Activated CD8-positive, alpha-beta memory T cell treated with anti-CD3 and anti-CD28 coated beads, Interleukin-2, amount 50 U/mL, for 24 hours (primary cell): ENCODE results near the gene C14orf39.
"Not testable (repeated sequence)": the region's sequence is repeated elsewhere in the genome, so short reads cannot be mapped to it uniquely, and the experiment has no call there.

Source experiments
- DNase-seq: peaks from one replicate; pipeline ENCODE4 v3.0.0-alpha.2; 2020; ENCODE audit errors: extremely low read depth

C14orf39 gene

GRCh38 chr14:60495946-60496345 lies 10.1 kb upstream of the C14orf39 start:
- DNase-seq: no peak

DNA sequence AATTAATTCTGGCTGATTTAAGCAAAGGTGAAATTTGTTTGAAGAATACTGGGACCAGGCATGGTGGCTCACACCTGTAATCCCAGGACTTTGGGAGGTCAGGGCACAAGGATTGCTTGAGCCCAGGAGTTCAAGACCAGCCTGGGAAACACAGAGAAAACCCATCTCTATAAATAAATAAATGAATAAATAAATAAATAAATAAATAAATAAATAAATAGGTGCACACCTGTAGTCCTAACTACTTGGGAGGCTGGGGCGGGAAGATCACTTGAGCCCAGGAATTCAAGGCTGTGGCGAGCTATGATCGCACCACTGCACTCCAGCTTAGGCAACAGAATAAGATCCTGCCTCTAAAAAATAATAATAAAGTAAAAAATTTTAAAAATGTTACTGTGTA lies 4.4 kb upstream of the C14orf39 start:
- no peak for DNase-seq

GRCh38 chr14:60488175-60488574 lies 2.3 kb upstream of the C14orf39 start:
- DNase-seq: no peak

DNA sequence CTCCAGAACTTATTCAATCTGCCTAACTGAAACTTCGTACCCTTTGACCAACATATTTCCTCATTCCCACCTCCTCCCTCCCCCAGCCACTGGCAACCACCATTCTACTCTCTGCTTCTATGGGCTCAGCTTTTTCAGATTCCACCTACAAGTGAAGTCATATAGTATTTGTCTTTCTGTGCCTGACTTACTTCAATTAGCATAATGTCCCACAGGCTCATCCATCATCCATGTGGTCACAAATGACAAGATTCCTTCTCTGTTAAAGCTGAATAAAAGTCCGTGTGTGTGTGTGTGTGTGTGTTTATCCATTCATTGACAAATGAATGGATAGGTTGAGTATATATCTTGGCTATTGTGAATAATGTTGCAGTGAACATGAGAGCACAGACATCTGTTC lies 1.3 kb upstream of the C14orf39 start:
- DNase-seq: no peak

- DNase-seq: no peak
Observed at GRCh38 chr14:60485057-60485597, 736 bp downstream of the C14orf39 start.

DNA sequence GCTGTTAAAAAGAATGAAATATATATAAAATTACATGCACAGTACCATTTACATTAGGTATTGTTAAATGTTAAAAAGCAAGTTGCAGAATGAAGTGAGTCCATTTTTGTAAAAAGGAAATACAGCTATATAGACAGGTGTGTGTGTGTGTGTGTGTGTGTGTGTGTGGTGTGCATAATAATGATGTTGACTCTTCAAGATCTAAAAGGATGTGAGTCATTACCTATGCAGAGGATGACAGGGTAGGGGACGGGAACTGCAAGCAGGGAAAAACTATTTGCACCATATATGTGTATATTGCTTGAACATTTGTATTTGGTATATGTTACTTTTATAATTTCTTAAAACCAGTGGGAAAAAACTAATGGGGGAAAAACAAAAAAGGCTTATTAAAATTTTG lies 3.1 kb downstream of the C14orf39 start:
- DNase-seq: no peak

DNA sequence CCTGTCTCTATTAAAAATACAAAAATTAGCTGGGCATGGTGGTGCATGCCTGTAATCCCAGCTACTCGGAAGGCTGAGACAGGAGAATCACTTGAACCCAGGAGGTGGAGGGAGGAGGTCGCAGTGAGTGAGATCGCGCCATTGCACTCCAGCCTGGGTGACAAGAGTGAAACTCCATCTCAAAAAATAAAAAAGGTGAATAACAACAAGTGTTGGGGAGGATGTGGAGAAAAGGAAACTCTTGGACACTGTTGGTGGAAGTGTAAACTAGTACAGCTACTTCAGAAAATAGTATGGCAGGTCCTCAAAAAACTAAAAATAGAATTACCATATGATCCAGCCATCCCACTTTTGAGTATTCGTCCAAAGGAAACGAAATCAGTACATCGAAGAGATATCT lies 5.6 kb downstream of the C14orf39 start:
- not testable (repeated sequence) for DNase-seq

DNA sequence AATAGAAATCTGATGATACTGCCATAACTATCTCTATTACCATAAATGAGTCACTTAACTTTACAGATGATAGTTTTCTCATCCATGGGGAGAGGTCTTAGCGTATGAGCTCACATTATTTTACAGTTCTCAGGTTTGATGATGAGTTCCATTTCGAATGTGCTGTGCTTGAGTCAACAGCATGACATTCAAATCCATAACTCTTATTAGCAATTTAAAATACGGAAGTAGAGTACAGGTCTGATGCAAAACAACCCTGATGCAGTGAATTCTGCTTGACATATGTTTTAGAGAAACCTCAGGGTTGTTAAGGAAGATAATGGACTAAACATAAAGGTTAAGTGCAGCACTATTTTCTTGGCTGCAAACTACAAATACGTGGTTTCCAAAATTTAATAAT lies 30.0 kb downstream of the C14orf39 start:
- DNase-seq: no peak

GRCh38 chr14:60430276-60430675 lies 55.6 kb downstream of the C14orf39 start:
- no peak for DNase-seq

- no peak for DNase-seq
Observed at GRCh38 chr14:60420050-60420449, 65.8 kb downstream of the C14orf39 start.

GRCh38 chr14:60397550-60397949 lies 88.3 kb downstream of the C14orf39 start:
- not testable (repeated sequence) for DNase-seq

DNA sequence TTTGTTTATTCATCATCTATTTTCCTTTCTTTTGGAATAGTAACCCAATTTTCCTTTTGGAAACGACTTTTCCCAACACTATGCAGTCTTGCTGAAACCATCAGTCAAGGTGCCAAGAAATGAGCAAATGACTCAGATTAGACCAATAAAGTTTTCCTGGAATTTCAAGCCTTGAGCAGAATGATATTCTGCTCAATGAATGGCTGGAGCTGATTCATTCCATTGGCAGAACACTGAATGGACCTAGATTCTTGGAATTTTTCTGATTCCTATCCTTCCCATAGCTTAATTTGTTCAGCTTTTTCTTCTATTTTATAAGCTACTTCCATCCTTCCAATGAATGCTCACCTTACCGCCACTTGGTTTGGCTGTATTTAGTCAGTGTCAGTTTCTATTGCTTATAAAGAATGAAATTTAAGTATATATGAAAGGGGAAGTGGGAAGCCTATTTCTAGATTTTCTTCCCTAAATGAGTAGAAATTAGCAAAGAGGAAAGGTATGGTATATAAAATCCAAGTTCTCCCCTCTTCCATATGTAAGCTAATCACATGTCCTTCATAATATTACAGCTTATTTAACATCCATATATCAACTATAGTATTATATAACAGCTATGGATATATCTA lies 89.0 kb downstream of the C14orf39 start:
- DNase-seq: no peak
